Left cardiac atrium (tissue), 4 donors: ENCODE measurements around the gene GSG1L. TPM values are rescaled to one million over a fixed set of nuclear protein-coding genes. Genes with fewer than 3 reads are reported as not detected.

Source experiments
- ATAC-seq, 2 donors: fragments of 200-7000 bp; cut with Tn5 transposase; one replicate each; pipeline ENCODE4 v1.9.1; 2020; ENCODE audit warnings: mild to moderate bottlenecking in 2 of 2, moderate library complexity in 2 of 2
- DNase-seq: peaks from one replicate; pipeline ENCODE4 v3.0.0-alpha.2; 2020
- intact Hi-C, 2 donors: fragments of 100-400 bp; cut with DNase I; formaldehyde crosslinking; loops; one replicate each; pipeline versions ENCODE4 v1.14.1 to v1.15.1; 2022 to 2023
- total RNA-seq, 2 donors: library from RNA; stranded (reverse); fragmentation: NEBNext Ultra II Directional; extraction: Animal tissue kit (Norgen Biotek cat#: 25700); gene quantifications; one replicate each; pipeline ENCODE4 v1.2.1, GENCODE V29; 2021
- donor health status: DM: no; HTN: yes; CAD: no.
- donor health status: DM: no; HTN: yes; CAD: no; lungs with severe emphysema.
- donor health status: DM: yes; HTN: yes; CAD: no.
- donor health status: Dilated cardiomyopathy.

Gene GSG1L
- total RNA-seq, 2 donors from 2014 or later = 10.5 to 63.9 TPM

DNA sequence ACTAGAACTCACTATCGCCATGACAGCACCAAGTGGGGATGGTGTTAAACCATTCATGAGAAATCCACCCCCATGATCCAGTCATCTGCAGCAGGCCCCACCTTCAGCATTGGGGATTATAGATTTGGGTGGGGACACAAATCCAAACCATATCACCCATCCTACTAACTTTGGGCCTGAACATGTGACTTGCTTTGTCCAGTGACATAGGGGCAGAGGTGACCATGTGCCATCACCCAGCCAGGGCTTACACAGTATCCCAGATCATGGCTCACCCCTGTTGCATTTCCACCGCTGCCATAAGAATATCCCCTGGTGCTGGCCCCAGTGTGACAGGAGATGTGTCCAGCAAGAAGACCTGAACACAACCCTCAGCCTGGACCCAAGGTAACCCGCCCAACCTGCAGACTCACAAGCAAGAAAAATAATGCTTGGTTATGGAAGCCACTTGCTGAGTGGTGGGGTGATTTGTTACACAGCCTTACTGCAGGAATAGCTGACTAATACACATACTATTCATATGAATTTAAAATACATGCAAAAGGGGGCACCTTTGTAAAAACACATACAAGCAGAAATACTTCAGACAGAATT, 130.9 kb downstream of the GSG1L start:
- intact Hi-C loops = no loop called here
- DNase-seq (no peak), ATAC-seq (no peak)

DNA sequence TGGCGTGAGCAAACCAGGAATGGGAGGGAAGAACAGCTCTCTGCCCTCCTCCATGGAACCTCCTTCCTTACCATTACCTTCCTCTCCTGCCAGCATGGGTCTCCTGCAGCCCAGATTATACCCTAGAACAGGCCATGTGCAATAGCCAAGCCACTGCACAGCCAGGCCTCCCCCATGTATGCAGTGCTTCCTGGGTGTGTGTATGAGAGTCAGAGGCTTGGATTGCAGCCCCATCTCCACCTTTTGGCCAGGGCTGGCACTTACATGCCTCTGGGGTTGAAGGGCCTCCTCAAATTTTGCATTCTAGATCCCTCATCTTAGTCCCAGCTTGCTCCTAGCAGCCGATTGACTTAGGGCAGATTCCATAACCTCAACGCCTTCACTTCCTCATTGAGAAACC, 133.7 kb downstream of the GSG1L start:
- intact Hi-C loops = no loop called here
- DNase-seq (no peak), ATAC-seq (no peak)

DNA sequence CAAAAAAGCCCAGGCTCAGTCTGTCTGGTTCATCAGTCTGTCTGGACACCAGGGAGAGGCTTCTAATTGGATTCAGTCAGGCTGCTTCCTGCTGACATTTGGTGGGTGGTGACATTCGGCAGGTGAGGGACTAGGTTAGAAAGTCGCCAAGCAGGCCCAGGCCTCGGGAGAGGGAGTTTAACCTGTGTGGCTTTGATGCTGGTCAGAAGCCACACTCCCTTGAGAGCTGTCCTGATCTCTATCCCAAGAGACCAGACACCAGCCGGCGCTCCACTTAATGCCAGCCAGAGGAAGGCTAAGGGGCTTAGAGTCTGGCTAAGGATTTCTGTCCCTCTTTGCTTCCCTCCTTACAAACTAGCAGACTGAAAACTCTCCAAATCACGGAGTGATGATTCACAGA, 135.0 kb downstream of the GSG1L start:
- DNase-seq (no peak), ATAC-seq (no peak)
- intact Hi-C loops = no loop called here

DNA sequence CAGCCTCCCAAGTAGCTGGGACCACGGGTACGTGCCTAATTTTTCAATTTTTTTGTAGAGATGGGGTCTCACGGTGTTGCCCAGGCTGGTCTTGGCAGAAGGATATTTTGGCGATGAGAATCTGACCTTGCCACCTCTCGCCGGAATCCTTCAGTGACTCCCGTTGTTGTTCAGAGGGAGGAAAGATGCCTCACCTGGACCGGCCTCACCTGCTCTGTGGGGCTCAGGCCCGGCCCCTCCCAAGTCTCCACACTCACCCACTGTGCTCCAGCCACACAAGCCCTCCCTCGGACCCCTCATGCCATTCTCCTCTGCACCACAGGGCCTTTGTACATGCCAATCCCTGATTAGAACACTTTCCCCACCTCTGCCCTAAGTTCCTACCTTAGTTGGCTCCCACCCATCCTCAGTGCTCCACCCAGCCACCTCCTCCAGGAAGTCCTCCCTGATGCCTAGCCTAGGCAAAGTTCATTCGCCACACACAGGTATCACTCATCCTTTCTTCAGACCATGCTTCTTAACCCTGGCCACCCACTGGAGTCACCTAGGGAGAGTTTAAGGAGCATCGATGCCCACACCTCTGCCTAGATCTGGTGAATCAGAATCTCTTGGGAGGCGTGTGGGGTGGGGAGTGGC, 136.1 kb downstream of the GSG1L start:
- intact Hi-C loops = no loop called here
- DNase-seq = no peak
- ATAC-seq = no peak

DNA sequence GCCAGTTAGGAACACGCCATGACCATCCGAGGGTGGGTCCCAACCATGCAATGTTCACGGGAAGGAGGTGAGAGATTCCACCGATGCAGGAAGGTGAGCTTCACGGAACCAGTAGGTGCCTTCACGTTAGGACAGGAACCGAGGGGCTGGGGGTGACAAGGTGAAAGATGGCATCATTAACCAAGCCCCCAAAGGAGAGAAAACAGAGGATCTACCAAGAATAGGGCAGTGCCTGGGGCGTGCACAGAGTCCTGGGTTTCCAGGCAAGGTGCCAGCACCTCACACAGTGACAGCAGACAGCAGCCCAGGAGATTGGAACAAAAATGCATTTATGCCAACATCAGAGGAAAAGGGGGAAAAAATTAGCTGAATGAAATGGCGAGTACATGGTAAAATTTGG, 137.9 kb downstream of the GSG1L start:
- DNase-seq = no peak

DNA sequence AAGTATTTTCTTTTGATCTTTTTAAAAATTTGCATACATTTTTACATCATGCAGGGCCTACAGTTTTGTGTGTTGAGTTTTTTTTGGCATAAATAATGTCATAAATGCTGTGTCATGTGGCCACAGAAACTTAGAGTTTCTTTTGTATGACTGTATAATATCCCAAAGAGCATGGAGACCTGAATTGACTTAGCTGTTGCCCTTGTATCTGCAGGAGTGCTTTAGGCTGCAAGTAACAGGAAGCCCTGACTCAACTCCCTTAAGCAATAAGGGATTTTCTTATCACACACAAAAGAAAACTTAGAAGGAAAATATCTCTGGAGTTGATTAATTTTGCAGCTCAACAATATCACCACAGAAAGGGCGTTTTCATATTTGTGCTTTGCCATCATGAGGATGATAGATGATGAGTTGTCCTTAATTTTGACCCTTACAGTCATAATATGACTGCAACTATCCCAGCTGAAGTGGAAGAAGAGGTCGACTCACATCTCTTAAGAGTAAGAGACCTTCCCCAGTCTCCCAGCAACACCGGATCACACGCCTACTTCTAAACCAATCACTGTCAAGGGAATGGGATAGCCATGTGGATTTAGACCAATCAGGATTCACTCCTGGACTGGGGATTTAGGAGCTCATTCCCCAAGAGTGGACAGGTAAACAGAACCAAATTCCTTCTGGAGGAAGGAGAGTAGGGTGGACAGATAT, 138.9 kb downstream of the GSG1L start:
- intact Hi-C loops = no loop called here
- DNase-seq = no peak
- no peak for ATAC-seq

More for the DNA sequence above, 137.9 kb downstream of the GSG1L start:
- intact Hi-C loops = no loop called here
- ATAC-seq = no peak

DNA sequence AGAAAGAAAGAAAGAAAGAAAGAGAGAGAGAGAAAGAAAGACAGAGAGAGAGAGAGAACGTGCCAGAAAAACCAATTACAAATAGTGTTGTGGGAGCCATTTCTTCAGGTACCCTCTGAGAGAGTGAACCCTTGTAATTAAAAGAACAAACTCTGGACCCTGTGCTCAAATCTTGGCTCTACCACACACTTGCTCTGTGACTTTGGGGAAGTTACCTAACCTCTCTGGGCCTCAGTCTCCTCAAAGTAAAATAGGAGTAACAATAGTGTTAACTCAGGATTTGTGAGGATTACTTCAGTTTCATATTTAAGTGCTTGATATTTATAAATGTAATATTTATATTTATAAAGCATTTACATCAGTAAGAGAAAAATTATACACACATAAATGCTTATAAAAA, 139.8 kb downstream of the GSG1L start:
- DNase-seq = no peak
- intact Hi-C loops = no loop called here
- ATAC-seq = no peak

DNA sequence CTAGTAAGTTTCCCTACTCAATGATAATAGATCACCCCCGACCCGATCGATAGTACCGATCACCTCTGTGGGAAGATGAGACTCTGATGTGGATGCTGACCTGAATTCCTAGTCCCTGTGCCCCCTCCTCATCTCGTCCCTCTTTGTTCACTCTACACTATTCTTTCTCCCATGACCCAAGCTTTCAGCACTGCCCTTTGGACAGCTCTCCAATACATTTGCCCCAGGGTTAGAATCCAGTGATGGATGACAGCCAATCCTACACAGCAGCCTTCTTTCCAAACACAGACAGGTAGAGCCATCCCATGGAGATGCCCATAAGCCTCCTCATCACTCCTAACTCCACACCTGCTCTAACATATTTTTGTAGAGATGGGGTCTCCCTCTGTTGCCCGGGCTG, 141.1 kb downstream of the GSG1L start:
- ATAC-seq (no peak), DNase-seq (no peak)
- intact Hi-C loops = no loop called here

DNA sequence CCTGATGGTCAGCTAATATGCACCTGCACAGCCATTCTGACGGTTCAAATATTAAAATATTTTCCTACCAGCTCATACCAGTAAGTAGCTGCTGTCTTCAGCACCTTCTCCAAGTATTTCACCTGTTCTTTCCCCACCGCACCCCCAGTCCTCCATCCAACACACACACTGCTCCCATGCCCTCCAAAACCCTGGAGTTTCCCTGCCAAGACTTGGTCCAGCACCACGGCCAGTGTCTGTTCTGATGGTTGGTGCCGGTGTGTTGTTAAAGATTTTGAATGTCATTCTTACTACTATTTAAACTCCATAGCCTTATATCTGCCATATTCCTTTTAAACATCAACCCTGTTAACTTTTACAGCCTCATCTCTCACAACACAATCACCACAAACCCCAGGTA, 142.4 kb downstream of the GSG1L start:
- no peak for ATAC-seq
- DNase-seq = no peak
- intact Hi-C loops = no loop called here

DNA sequence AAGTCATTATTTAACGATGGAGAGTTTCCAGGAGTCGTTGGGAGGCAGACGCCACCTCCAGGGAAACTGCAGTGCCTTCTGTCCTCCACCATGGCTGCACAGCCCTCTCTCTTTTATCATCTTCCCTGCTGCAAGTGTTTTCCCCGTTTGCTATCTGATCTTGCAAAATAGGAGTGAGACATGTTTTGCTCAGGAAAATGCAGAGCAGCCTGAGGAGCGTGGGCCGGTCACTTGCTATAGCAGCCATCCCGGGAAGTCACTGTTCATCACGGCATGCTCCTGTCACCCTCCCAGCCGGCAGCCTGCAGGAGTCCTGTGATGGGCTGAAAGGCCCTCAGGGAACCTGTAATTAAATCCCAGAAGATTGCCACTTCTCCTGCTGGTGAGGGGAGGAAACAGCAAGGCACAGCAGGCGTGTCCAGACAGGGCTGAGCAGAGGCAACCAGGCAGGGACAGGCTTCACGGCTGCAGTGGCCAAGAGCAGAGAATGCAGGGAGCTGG, 143.1 kb downstream of the GSG1L start:
- no peak for ATAC-seq
- DNase-seq = no peak
- intact Hi-C loops = no loop called here

DNA sequence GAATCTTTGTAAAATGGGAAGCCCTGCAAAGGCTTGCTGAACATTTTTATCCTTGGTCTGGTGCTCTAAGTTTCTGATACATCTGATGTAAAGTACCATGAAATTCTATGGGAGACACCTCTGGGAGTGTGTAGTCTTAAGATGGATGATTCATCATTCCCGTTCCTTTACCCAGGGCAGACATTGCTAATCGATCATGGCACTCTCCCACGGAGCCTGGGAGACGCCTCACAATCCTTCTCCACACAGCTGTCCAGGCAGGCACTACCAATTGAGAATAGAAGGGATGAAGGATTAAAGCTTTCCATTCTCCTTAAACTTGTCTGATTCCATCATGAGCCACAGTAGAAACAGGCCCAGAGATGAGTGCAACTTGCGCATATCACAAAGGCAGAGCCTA, 144.8 kb downstream of the GSG1L start:
- intact Hi-C loops = no loop called here
- DNase-seq (no peak), ATAC-seq (no peak)

DNA sequence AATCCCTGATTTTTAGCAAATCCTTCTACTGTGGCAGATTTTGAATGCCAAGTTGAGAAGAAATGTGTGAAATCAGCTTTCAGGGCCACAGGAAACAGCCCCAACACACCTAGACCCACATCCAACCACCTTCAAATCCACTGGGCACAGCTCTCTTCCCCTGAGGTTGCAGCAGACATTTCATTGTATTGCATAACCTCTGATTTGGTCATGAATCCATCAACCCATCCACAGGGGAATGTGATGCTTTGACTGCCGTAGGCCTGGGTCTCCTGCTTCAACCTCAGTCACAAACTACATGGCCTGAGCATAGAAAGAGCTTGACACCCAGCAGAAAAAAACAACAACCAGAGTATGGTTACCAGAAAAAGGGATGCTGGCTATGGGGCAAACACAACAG, 145.6 kb downstream of the GSG1L start:
- no peak for DNase-seq
- intact Hi-C loops = no loop called here

DNA sequence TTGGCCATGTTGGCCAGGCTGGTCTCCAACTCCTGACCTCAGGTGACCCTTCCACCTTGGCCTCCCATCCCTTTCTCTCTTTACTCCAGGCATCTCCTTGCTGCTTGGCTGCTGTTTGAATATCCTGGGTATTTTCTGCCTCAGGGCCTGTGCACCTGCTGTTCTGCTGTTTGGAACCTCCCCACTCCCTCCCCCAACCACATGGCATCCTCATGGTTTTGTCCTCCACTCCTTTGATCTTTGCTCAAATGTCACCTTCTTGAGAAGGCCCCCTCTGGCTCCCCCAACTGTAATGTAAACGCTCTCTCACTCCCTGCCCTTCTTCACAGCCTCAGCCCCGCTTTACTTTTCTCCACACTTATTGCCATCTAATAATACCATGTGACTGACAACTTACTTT, 152.0 kb downstream of the GSG1L start:
- ATAC-seq (no peak), DNase-seq (no peak)
- intact Hi-C loops = no loop called here

More for the DNA sequence above, 145.6 kb downstream of the GSG1L start:
- no peak for ATAC-seq

DNA sequence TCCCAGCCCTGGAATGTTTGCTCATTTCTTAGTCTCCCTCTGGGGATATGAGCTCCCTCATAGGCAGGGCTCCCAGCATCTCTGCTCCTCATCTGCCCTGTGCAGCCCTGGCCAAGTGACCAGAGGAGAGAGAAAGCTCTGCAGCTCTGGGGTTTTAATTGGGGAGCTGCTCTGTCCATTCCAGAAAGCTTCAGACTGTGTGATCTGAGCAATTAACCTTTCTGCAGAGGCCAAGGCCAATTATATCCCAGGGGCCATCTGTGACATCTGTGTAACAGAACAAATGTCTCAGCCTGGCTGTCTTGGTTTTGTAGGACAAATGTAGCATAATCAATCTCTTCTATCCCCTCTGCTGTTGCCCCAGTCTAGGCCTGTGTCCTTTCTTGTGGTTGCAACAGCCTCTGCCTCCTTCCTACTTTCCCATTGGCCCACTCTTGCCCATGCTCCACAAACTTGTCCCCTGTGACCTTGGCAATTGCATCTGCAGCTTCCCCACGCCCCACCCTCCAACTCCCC, 156.0 kb downstream of the GSG1L start:
- no peak for DNase-seq
- intact Hi-C loops = no loop called here
- ATAC-seq = no peak

DNA sequence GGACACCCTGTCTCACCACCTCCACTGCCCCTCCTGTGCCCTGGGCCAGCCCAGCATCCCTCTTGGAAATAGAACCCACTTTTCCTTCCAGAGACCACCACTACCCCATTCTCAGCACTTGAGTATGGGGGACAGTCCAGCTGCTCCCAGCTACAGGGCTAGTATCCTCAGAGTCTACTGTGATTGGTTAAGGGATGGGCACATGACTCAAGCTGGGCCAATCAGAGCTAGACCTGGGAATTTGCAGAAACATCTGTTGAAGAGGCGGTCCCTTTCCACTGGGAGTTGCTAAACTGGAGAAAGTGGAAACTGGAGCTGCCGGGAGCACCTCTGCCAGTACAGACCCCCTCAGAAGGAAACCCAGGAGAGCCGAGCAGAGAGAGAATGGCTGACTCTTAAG, 156.6 kb downstream of the GSG1L start:
- no peak for ATAC-seq
- intact Hi-C loops = no loop called here

DNA sequence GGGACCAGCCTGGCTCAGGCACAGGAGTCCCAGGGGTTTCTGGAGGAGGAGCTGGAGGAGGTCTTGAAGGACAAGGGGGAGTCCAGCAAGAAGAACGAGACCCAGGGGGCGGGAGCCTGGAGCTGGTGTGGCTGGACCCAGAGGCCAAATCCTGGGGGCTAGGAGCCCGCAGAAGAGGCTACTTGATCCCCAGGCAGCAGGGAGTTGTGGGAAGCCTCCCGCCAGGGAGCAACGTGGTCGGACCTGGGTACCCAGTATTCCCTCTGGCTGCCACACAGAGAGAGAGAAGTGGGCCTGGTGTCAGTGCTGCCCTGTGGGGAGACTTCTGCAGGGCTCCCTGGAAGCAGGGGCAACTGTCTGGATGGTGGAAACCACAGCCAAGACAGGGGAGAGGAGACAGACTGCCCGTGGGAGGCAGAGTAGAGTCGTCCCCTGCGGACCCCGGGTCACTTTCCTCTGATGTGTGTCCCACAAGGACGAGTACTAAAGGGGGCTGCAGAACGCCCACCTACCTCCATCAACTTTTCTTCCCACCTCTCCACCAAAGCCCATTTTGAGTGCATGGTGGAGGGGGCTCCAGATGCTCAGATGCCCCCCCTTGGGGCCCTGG, 160.4 kb downstream of the GSG1L start:
- intact Hi-C loops = no loop called here
- no peak for ATAC-seq
- DNase-seq = no peak

More for the DNA sequence above, 156.6 kb downstream of the GSG1L start:
- DNase-seq = no peak

DNA sequence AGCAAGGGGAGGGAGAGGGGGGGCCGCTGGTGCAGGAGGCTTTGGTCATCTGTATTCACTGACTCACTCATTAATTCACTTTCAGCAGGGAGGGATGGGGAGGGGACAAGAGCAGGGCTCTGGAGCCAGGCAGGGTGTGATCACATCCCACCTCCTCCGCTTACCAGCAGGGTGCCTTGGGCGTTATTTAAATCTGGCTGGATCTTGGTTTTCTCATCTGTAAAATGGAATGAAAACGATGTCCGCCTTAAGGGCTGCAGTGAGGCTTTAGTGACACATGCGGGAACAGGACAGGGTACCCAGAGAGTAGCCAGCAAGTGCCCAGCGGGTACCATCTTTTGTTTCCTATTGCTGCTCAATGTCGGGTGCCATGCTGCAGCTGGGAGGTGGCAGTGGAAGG, 161.0 kb downstream of the GSG1L start:
- ATAC-seq (no peak), DNase-seq (no peak)
- intact Hi-C loops = no loop called here

DNA sequence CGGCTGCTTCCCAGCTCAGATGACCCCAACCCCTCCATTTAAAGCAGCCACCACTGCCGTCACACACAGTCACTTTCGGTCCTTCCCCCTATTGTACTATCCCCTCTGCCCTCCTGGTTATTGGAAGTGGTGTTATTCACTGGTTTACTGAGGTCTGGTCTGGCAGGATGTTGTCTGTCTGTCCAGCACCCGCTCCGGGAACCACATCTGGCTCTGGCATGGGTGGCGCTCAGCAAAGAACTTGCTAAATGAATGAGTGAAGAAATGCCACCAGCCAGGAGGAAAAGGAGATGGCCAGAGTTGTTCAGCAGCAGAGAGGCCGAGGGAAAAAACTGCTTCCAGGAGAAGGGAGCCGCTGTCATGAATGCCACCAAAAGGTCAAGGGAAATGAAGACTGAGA, 161.6 kb downstream of the GSG1L start:
- ATAC-seq = no peak
- DNase-seq = no peak
- intact Hi-C loops = no loop called here

DNA sequence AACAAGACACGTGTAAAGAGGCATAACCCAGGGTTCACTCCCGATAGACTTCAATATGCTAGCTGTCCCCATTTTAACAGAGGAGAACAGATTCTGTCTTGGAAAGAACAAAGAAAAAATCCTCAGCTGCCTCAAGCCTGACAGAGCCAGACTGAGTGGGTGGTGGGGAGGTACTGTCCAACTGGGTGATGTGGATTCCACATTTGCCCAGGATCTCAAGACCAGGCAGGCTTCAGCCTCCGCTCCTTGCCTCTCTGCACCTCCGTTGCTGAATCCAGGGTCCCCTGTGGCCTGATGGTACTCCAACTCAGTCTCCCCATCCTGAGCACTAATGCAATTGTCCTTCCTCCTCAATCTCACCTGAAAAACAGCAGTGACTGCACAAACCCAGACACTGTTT, 163.8 kb downstream of the GSG1L start:
- intact Hi-C loops = no loop called here
- no peak for ATAC-seq

DNA sequence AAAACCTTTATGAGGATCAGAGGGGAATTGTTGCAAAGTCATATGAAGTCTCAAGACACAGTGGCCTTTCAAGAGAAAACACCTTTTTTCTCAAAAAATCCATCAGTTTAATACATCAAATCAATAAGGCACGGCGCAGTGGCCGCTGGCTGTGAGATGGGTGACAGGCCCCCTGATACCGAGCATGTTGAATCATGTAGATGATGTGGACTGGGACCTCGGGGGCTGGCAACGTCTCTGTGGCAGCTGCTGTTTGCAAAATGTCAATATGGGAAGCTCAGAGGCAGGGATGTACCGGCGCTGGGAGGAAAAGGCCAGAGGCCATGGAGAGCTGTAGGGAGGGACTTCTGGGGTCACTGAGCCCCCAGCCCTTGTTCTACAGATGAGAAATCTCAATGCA, 169.1 kb downstream of the GSG1L start:
- intact Hi-C loops = no loop called here
- DNase-seq = no peak
- no peak for ATAC-seq

More for the DNA sequence above, 163.8 kb downstream of the GSG1L start:
- no peak for DNase-seq
